SU-DHL-6 (cell line): Measurements from ENCODE around the gene DND1.

Source experiments
- H2AFZ ChIP-seq: fragments of 200-600 bp; sonication (generic); 2 replicates; pipeline ENCODE4 v1.6.1; 2014; ENCODE audit warnings: low read depth, mild to moderate bottlenecking, moderate library complexity, mixed read lengths, antibody characterized with exemption, low read length; ENCODE audit not compliant: severe bottlenecking
- H3F3A ChIP-seq: fragments of 200-600 bp; shearing (Covaris generic); 2 replicates; pipeline ENCODE4 v1.6.0; 2016; ENCODE audit warnings: antibody characterized with exemption, mild to moderate bottlenecking; ENCODE audit not compliant: insufficient read depth
- H3K27ac ChIP-seq: fragments of 200-600 bp; sonication (generic); 2 replicates; pipeline ENCODE4 v1.5.1; 2016; ENCODE audit warnings: low read depth, mild to moderate bottlenecking, low read length, moderate library complexity, mixed read lengths
- H3K27me3 ChIP-seq: fragments of 200-600 bp; sonication (generic), shearing (Covaris generic); 2 replicates; pipeline ENCODE4 v1.6.0; 2014; ENCODE audit warnings: mild to moderate bottlenecking, low read length
- H3K36me3 ChIP-seq: fragments of 200-600 bp; sonication (generic); 2 replicates; pipeline ENCODE4 v1.6.1; 2014; ENCODE audit warnings: mild to moderate bottlenecking, low read length, mixed read lengths
- H3K4me2 ChIP-seq: fragments of 300-600, 200-600 bp; shearing (Covaris generic), sonication (generic); 2 replicates; pipeline ENCODE4 v1.6.0; 2014; ENCODE audit warnings: low read length, low read depth, mild to moderate bottlenecking; ENCODE audit not compliant: poor library complexity, severe bottlenecking
- H3K4me3 ChIP-seq: fragments of 200-600 bp; sonication (generic); 2 replicates; pipeline ENCODE4 v1.5.1; 2014; ENCODE audit warnings: antibody characterized with exemption, low read length, mild to moderate bottlenecking, mixed read lengths; ENCODE audit not compliant: insufficient read depth, poor library complexity, severe bottlenecking
- H3K79me2 ChIP-seq: fragments of 200-600 bp; sonication (generic); 2 replicates; pipeline ENCODE4 v1.6.1; 2014; ENCODE audit warnings: mild to moderate bottlenecking, low read length, moderate library complexity; ENCODE audit not compliant: insufficient read depth
- H3K9ac ChIP-seq: fragments of 200-600 bp; sonication (generic); 2 replicates; pipeline ENCODE4 v1.7.0; 2014; ENCODE audit warnings: mild to moderate bottlenecking, low read length
- H3K9me2 ChIP-seq: fragments of 200-600 bp; sonication (generic); replicated peaks from 2 replicates; pipeline ENCODE4 v1.6.1; 2014; ENCODE audit warnings: low read length; ENCODE audit not compliant: insufficient read depth
- H3K9me3 ChIP-seq: fragments of 200-600 bp; sonication (generic); 2 replicates; pipeline ENCODE4 v1.6.1; 2014; ENCODE audit warnings: low read length, mixed read lengths; ENCODE audit not compliant: insufficient read depth
- H4K20me1 ChIP-seq: fragments of 200-600 bp; sonication (generic); 2 replicates; pipeline ENCODE4 v1.6.1; 2014; ENCODE audit warnings: low read depth, mild to moderate bottlenecking, antibody characterized with exemption, low read length, moderate library complexity, mixed read lengths
- CTCF ChIP-seq: fragments of 200-600 bp; sonication (generic); IDR thresholded peaks from one replicate; pipeline ENCODE4 v1.5.1; 2017; ENCODE audit warnings: antibody characterized with exemption, mild to moderate bottlenecking, low read length, moderate library complexity; ENCODE audit not compliant: insufficient read depth, poor library complexity, severe bottlenecking
- EZH2phosphoT487 ChIP-seq: fragments of 200-600 bp; sonication (generic), shearing (Covaris generic); conservative IDR thresholded peaks from 2 replicates; pipeline ENCODE4 v1.6.1; 2018; ENCODE audit warnings: mild to moderate bottlenecking, antibody characterized with exemption, low read length, moderate library complexity, mixed read lengths

Gene DND1

GRCh38 chr5:140631036-140631417 is 42.3 kb downstream of the DND1 start:
- TF ChIP-seq EZH2phosphoT487: no peak
- no peak for TF ChIP-seq CTCF
- H2AFZ ChIP-seq: no peak overlapping the region
- H3F3A ChIP-seq: 0 out of 2 replicates have a peak, but pooled peaks cover 5% of the 10 kb centered on the region
- peaks cover 15% of the 10 kb centered on the region; the same call in 1 of the 2 replicates for H3K9me3 ChIP-seq
- no peaks in the 10 kb centered on the region for H3K36me3 ChIP-seq
- H3K9me2 ChIP-seq: no peaks in the 10 kb centered on the region
- no peaks in the 10 kb centered on the region for H3K79me2 ChIP-seq
- no peaks in the 10 kb centered on the region for H4K20me1 ChIP-seq
- H3K4me3 ChIP-seq: no peak overlapping the region
- H3K4me2 ChIP-seq: no peak overlapping the region
- H3K9ac ChIP-seq: no peak overlapping the region
- no peak overlapping the region for H3K27ac ChIP-seq
- no peaks in the 10 kb centered on the region for H3K27me3 ChIP-seq

GRCh38 chr5:140630292-140631035 is 42.9 kb downstream of the DND1 start:
- peaks cover 15% of the 10 kb centered on the region; the same call in 1 of the 2 replicates for H3K9me3 ChIP-seq
- H4K20me1 ChIP-seq: no peaks in the 10 kb centered on the region
- no peak overlapping the region for H2AFZ ChIP-seq
- 0 out of 2 replicates have a peak, but pooled peaks cover 5% of the 10 kb centered on the region for H3F3A ChIP-seq
- no peaks in the 10 kb centered on the region for H3K79me2 ChIP-seq
- no peaks in the 10 kb centered on the region for H3K9me2 ChIP-seq
- no peaks in the 10 kb centered on the region for H3K27me3 ChIP-seq
- H3K36me3 ChIP-seq: no peaks in the 10 kb centered on the region
- TF ChIP-seq CTCF (no peak), EZH2phosphoT487 (no peak)
- no peak overlapping the region for H3K4me2 ChIP-seq
- no peak overlapping the region for H3K27ac ChIP-seq
- H3K9ac ChIP-seq: no peak overlapping the region
- no peak overlapping the region for H3K4me3 ChIP-seq

GRCh38 chr5:140628711-140629110 is 44.7 kb downstream of the DND1 start:
- Histone ChIP-seq H3K4me2 (no peak overlapping the region), H3K27me3 (no peaks in the 10 kb centered on the region)

More at GRCh38 chr5:140628711-140629110, 44.7 kb downstream of the DND1 start:
- H4K20me1 ChIP-seq: no peaks in the 10 kb centered on the region
- no peak overlapping the region for H3K4me3 ChIP-seq
- no peaks in the 10 kb centered on the region for H3K79me2 ChIP-seq
- H3K36me3 ChIP-seq: no peaks in the 10 kb centered on the region
- no peak overlapping the region for H2AFZ ChIP-seq
- H3K9me3 ChIP-seq: peaks cover 15% of the 10 kb centered on the region; the same call in 1 of the 2 replicates
- H3K9ac ChIP-seq: no peak overlapping the region
- H3K27ac ChIP-seq: no peak overlapping the region
- TF ChIP-seq EZH2phosphoT487: no peak
- no peak for TF ChIP-seq CTCF
- H3F3A ChIP-seq: no peaks in the 10 kb centered on the region
- H3K9me2 ChIP-seq: no peaks in the 10 kb centered on the region
